DMS153 treated with DMSO at 0.1 percent for 48 hours (cell line): ENCODE data around the gene CD27.

Source experiments
- DNase-seq: peaks from one replicate; lab custom pipeline; 2025; ENCODE audit not compliant: unreplicated experiment; lab: John Stamatoyannopoulos, UW

CD27 gene

GRCh38 chr12:6434205-6435140 lies 10.3 kb upstream of the CD27 start:
- DNase-seq, result no peak

- DNase-seq, result no peak
Measured at GRCh38 chr12:6435961-6436715, 8.6 kb upstream of the CD27 start.

GRCh38 chr12:6437586-6437985 lies 7.2 kb upstream of the CD27 start:
- no peak for DNase-seq

GRCh38 chr12:6438345-6438744 lies 6.4 kb upstream of the CD27 start:
- DNase-seq, result no peak

GRCh38 chr12:6440391-6440790 lies 4.4 kb upstream of the CD27 start:
- DNase-seq, result no peak

GRCh38 chr12:6442836-6443235 lies 1.9 kb upstream of the CD27 start:
- no peak for DNase-seq

GRCh38 chr12:6443361-6443983 lies 1.3 kb upstream of the CD27 start:
- DNase-seq, result no peak

GRCh38 chr12:6444031-6444430 lies 724 bp upstream of the CD27 start:
- DNase-seq, result no peak

GRCh38 chr12:6450091-6450868 lies 5.5 kb downstream of the CD27 start:
- DNase-seq, result no peak

GRCh38 chr12:6450869-6451347 lies 6.2 kb downstream of the CD27 start:
- no peak for DNase-seq

GRCh38 chr12:6451348-6452244 lies 6.8 kb downstream of the CD27 start, which contains the start of gene TAPBPL:
Gene TAPBPL, plus strand, starts transcription at chr12:6452042. Its CDS starts 207 bp downstream, at chr12:6452249.
- peak; percentile 84 for DNase-seq

GRCh38 chr12:6452245-6452943 lies 7.6 kb downstream of the CD27 start:
- no peak for DNase-seq

- DNase-seq, result no peak
Measured at GRCh38 chr12:6452944-6453630, 8.3 kb downstream of the CD27 start.

- DNase-seq, result no peak
Measured at GRCh38 chr12:6457220-6457945, 12.6 kb downstream of the CD27 start.

GRCh38 chr12:6458281-6459003 lies 13.7 kb downstream of the CD27 start:
- DNase-seq, result no peak

GRCh38 chr12:6459004-6459337 lies 14.2 kb downstream of the CD27 start:
- no peak for DNase-seq

- DNase-seq, result no peak
Measured at GRCh38 chr12:6460751-6461371, 16.1 kb downstream of the CD27 start.
